WTC11 (cell line): ENCODE measurements around the gene PRUNE2. TPM values are rescaled to one million over a fixed set of nuclear protein-coding genes. Genes with fewer than 3 reads are reported as not detected.
A peak's percentile ranks its signal among the peaks of the same experiment; 100 is the strongest.

Experiments
- ATAC-seq: fragments of 200-7000 bp; cut with Tn5 transposase; 2 replicates; pipeline ENCODE4 v1.10.0; 2021; ENCODE audit warnings: mild to moderate bottlenecking, moderate library complexity
- CTCF ChIA-PET: fragments of 300-600 bp; sonication (Branson Sonifier 250); formaldehyde crosslinking; loops from one replicate; lab custom pipeline; 2021; ENCODE audit warnings: antibody characterized with exemption; lab: Charles Lee
- POLR2A ChIA-PET: fragments of 350-600 bp; sonication (Branson Sonifier 250); formaldehyde crosslinking; loops from one replicate; lab custom pipeline; 2021; ENCODE audit warnings: antibody characterized with exemption; lab: Charles Lee
- DNase-seq: peaks from one replicate; pipeline ENCODE4 v3.0.0; 2021; ENCODE audit warnings: low spot score
- H3K27ac Mint-ChIP-seq: 2 replicates; pipeline ENCODE4 v1.8.0; 2021; ENCODE audit warnings: mixed read lengths
- H3K27me3 Mint-ChIP-seq: 2 replicates; pipeline ENCODE4 v1.8.0; 2021; ENCODE audit warnings: low read depth, mild to moderate bottlenecking, moderate library complexity, mixed read lengths
- H3K36me3 Mint-ChIP-seq: 2 replicates; pipeline ENCODE4 v1.8.0; 2021; ENCODE audit warnings: mixed read lengths
- H3K4me1 Mint-ChIP-seq: 2 replicates; pipeline ENCODE4 v1.8.0; 2022; ENCODE audit warnings: mixed read lengths
- H3K4me3 Mint-ChIP-seq: 2 replicates; pipeline ENCODE4 v1.8.0; 2021; ENCODE audit warnings: mild to moderate bottlenecking, moderate library complexity, mixed read lengths
- H3K9me3 Mint-ChIP-seq: 2 replicates; pipeline ENCODE4 v1.8.0; 2021; ENCODE audit warnings: mixed read lengths
- ATF2 ChIP-seq: sonication (generic); formaldehyde crosslinking; IDR thresholded peaks from 2 replicates; pipeline ENCODE4 v1.8.1; 2022; ENCODE audit warnings: low read depth, missing genetic modification reagents, borderline replicate concordance
- CREM ChIP-seq: sonication (generic); formaldehyde crosslinking; IDR thresholded peaks from 2 replicates; pipeline ENCODE4 v1.8.1; 2022; ENCODE audit warnings: mild to moderate bottlenecking, missing genetic modification reagents, moderate library complexity
- KAT7 ChIP-seq: sonication (generic); formaldehyde crosslinking; IDR thresholded peaks from 2 replicates; pipeline ENCODE4 v1.8.1; 2023; ENCODE audit warnings: missing genetic modification reagents, mild to moderate bottlenecking, borderline replicate concordance
- MXD4 ChIP-seq: fragments of 250-450 bp; sonication (Bioruptor Pico); IDR thresholded peaks from 2 replicates; pipeline ENCODE4 v1.8.0; 2021; ENCODE audit warnings: mild to moderate bottlenecking, moderate library complexity, borderline replicate concordance
- NFATC4 ChIP-seq: fragments of 250-450 bp; sonication (Bioruptor Pico); IDR thresholded peaks from 2 replicates; pipeline ENCODE4 v1.9.0; 2021; ENCODE audit warnings: mild to moderate bottlenecking
- OVOL2 ChIP-seq: fragments of 250-450 bp; sonication (Bioruptor Pico); IDR thresholded peaks from 2 replicates; pipeline ENCODE4 v1.9.0; 2021; ENCODE audit warnings: mild to moderate bottlenecking, borderline replicate concordance
- SMAD4 ChIP-seq: sonication (generic); formaldehyde crosslinking; IDR thresholded peaks from 2 replicates; pipeline ENCODE4 v1.8.0; 2022; ENCODE audit warnings: mild to moderate bottlenecking, missing genetic modification reagents
- SP1 ChIP-seq: sonication (generic); formaldehyde crosslinking; conservative IDR thresholded peaks from 2 replicates; pipeline ENCODE4 v1.8.1; 2022; ENCODE audit warnings: missing genetic modification reagents
- ZBTB43 ChIP-seq: sonication (generic); formaldehyde crosslinking; IDR thresholded peaks from 2 replicates; pipeline ENCODE4 v1.8.1; 2023; ENCODE audit warnings: mild to moderate bottlenecking, missing genetic modification reagents
- ZNF416 ChIP-seq: fragments of 250-450 bp; sonication (Bioruptor Pico); IDR thresholded peaks from 2 replicates; pipeline ENCODE4 v1.9.0; 2021; ENCODE audit warnings: mild to moderate bottlenecking, inconsistent platforms
- total RNA-seq: library from RNA; stranded (reverse); gene quantifications from 3 replicates; pipeline ENCODE4 v1.2.3, GENCODE V29; 2021
- TF ChIP-seq, protein P1 (sequence below): sonication (generic); formaldehyde crosslinking; IDR thresholded peaks from 2 replicates; pipeline ENCODE4 v1.8.1; 2023; ENCODE audit warnings: mild to moderate bottlenecking, missing genetic modification reagents, moderate library complexity
- TF ChIP-seq, protein P2 (sequence below): fragments of 250-450 bp; sonication (Bioruptor Pico); IDR thresholded peaks from 2 replicates; pipeline ENCODE4 v1.9.0; 2021; ENCODE audit warnings: mild to moderate bottlenecking
- TF ChIP-seq, protein P3 (sequence below): sonication (generic); formaldehyde crosslinking; IDR thresholded peaks from 2 replicates; pipeline ENCODE4 v1.8.1; 2023; ENCODE audit warnings: mild to moderate bottlenecking, missing genetic modification reagents, borderline replicate concordance

PRUNE2 gene
- total RNA-seq, 1 experiment from 2014 or later: 13.1 TPM

- Mint-ChIP-seq H3K36me3 (no peaks in the 10 kb centered on the region), H3K27ac (no peak overlapping the region), H3K4me1 (peaks cover 4% of the 10 kb centered on the region), H3K9me3 (no peaks in the 10 kb centered on the region), H3K27me3 (no peaks in the 10 kb centered on the region), H3K4me3 (no peak overlapping the region)
- CTCF ChIA-PET: interaction anchor here (1.0 to 1.2 kb wide), 2 partner anchors 42 to 235 kb away, joined by 4 to 5 read pairs; no protein-coding TSS in a partner anchor
- no peak for TF ChIP-seq ZNF416 (CRISPR knock-in tag)
- TF ChIP-seq, protein P1, sequence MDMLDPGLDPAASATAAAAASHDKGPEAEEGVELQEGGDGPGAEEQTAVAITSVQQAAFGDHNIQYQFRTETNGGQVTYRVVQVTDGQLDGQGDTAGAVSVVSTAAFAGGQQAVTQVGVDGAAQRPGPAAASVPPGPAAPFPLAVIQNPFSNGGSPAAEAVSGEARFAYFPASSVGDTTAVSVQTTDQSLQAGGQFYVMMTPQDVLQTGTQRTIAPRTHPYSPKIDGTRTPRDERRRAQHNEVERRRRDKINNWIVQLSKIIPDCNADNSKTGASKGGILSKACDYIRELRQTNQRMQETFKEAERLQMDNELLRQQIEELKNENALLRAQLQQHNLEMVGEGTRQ: no peak
- no peak for TF ChIP-seq ATF2 (CRISPR knock-in tag)
- TF ChIP-seq SMAD4 (CRISPR knock-in tag): no peak
- TF ChIP-seq ZBTB43 (CRISPR knock-in tag): no peak
- ATAC-seq (no peak), DNase-seq (no peak)
- POLR2A ChIA-PET: no interaction called here
Observed at GRCh38 chr9:76761448-76761847, 144.5 kb downstream of the PRUNE2 start.

DNA sequence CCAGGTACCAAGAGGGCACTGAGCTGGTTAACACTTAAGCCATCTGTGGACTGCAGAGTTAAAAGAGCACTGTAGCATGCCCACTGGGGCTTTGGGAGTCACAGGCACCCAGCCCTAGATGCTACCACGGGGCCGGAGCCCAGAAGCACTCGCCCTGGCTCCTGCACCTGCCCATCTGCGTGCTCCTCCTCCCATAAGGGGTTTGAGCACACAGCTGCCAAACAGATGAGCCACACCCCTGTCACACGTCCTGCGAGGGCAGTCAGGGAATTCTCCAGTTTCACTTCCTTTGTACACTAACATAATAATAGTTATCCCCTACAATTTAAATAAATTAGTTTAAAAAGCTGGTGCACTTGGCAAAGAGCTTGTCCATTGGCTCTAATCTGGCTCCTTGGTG is 146.2 kb downstream of the PRUNE2 start:
- POLR2A ChIA-PET: no interaction called here
- ATAC-seq (no peak), DNase-seq (no peak)
- no peaks in the 10 kb centered on the region for H3K27me3 Mint-ChIP-seq
- H3K4me3 Mint-ChIP-seq: no peak overlapping the region
- H3K4me1 Mint-ChIP-seq: peaks cover 13% of the 10 kb centered on the region
- TF ChIP-seq OVOL2 (CRISPR knock-in tag) (no peak), MXD4 (no peak)
- H3K36me3 Mint-ChIP-seq: no peaks in the 10 kb centered on the region
- CTCF ChIA-PET: no interaction called here
- H3K9me3 Mint-ChIP-seq: no peaks in the 10 kb centered on the region
- no peak overlapping the region for H3K27ac Mint-ChIP-seq

GRCh38 chr9:76758476-76758875 is 147.4 kb downstream of the PRUNE2 start:
- DNase-seq (no peak), ATAC-seq (peak; percentile 42; the same call in 1 of the 2 replicates)
- TF ChIP-seq KAT7 (CRISPR knock-in tag): no peak
- no peak for TF ChIP-seq OVOL2 (CRISPR knock-in tag)
- no peak for TF ChIP-seq NFATC4 (CRISPR knock-in tag)
- TF ChIP-seq, protein P2, sequence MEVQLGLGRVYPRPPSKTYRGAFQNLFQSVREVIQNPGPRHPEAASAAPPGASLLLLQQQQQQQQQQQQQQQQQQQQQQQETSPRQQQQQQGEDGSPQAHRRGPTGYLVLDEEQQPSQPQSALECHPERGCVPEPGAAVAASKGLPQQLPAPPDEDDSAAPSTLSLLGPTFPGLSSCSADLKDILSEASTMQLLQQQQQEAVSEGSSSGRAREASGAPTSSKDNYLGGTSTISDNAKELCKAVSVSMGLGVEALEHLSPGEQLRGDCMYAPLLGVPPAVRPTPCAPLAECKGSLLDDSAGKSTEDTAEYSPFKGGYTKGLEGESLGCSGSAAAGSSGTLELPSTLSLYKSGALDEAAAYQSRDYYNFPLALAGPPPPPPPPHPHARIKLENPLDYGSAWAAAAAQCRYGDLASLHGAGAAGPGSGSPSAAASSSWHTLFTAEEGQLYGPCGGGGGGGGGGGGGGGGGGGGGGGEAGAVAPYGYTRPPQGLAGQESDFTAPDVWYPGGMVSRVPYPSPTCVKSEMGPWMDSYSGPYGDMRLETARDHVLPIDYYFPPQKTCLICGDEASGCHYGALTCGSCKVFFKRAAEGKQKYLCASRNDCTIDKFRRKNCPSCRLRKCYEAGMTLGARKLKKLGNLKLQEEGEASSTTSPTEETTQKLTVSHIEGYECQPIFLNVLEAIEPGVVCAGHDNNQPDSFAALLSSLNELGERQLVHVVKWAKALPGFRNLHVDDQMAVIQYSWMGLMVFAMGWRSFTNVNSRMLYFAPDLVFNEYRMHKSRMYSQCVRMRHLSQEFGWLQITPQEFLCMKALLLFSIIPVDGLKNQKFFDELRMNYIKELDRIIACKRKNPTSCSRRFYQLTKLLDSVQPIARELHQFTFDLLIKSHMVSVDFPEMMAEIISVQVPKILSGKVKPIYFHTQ (CRISPR knock-in tag): no peak
- TF ChIP-seq SP1: no peak
- TF ChIP-seq, protein P3, sequence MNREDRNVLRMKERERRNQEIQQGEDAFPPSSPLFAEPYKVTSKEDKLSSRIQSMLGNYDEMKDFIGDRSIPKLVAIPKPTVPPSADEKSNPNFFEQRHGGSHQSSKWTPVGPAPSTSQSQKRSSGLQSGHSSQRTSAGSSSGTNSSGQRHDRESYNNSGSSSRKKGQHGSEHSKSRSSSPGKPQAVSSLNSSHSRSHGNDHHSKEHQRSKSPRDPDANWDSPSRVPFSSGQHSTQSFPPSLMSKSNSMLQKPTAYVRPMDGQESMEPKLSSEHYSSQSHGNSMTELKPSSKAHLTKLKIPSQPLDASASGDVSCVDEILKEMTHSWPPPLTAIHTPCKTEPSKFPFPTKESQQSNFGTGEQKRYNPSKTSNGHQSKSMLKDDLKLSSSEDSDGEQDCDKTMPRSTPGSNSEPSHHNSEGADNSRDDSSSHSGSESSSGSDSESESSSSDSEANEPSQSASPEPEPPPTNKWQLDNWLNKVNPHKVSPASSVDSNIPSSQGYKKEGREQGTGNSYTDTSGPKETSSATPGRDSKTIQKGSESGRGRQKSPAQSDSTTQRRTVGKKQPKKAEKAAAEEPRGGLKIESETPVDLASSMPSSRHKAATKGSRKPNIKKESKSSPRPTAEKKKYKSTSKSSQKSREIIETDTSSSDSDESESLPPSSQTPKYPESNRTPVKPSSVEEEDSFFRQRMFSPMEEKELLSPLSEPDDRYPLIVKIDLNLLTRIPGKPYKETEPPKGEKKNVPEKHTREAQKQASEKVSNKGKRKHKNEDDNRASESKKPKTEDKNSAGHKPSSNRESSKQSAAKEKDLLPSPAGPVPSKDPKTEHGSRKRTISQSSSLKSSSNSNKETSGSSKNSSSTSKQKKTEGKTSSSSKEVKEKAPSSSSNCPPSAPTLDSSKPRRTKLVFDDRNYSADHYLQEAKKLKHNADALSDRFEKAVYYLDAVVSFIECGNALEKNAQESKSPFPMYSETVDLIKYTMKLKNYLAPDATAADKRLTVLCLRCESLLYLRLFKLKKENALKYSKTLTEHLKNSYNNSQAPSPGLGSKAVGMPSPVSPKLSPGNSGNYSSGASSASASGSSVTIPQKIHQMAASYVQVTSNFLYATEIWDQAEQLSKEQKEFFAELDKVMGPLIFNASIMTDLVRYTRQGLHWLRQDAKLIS (CRISPR knock-in tag): no peak
- TF ChIP-seq CREM (CRISPR knock-in tag): no peak
- no peak for TF ChIP-seq ZNF416 (CRISPR knock-in tag)
- POLR2A ChIA-PET: interaction anchor here (0.6 kb wide), 1 partner anchor 1086 kb away, joined by 3 read pairs; no protein-coding TSS in a partner anchor
- CTCF ChIA-PET: interaction anchor here (0.5 to 4.2 kb wide), 3 partner anchors 238 to 730 kb away, joined by 5 to 32 read pairs (median 7); no protein-coding TSS in a partner anchor
- Mint-ChIP-seq H3K27ac (no peak overlapping the region), H3K36me3 (no peaks in the 10 kb centered on the region), H3K4me1 (peaks cover 13% of the 10 kb centered on the region), H3K9me3 (no peaks in the 10 kb centered on the region), H3K27me3 (no peaks in the 10 kb centered on the region), H3K4me3 (no peak overlapping the region)
